Lower lobe of right lung (tissue), 2 donors: ENCODE results near the gene GPHA2. TPM values are rescaled to one million over a fixed set of nuclear protein-coding genes. Genes with fewer than 3 reads are reported as not detected.

Source experiments
- ATAC-seq, 2 donors: fragments of 200-7000 bp; cut with Tn5 transposase; one replicate each; pipeline ENCODE4 v1.9.1; 2020 to 2022; ENCODE audit warnings: mild to moderate bottlenecking in 2 of 2, moderate library complexity in 2 of 2
- DNase-seq: peaks from one replicate; pipeline ENCODE4 v3.0.0-alpha.2; 2020
- H3K27ac ChIP-seq: fragments of 200-600 bp; one replicate; pipeline ENCODE4 v1.8.0; 2022
- H3K27me3 ChIP-seq: fragments of 200-600 bp; one replicate; pipeline ENCODE4 v1.8.0; 2022; ENCODE audit warnings: low read depth
- H3K36me3 ChIP-seq: fragments of 200-600 bp; one replicate; pipeline ENCODE4 v1.8.0; 2022; ENCODE audit warnings: mild to moderate bottlenecking
- H3K4me1 ChIP-seq: fragments of 200-600 bp; one replicate; pipeline ENCODE4 v1.8.0; 2022
- H3K4me3 ChIP-seq: fragments of 200-600 bp; one replicate; pipeline ENCODE4 v1.8.0; 2022; ENCODE audit warnings: mild to moderate bottlenecking
- H3K9me3 ChIP-seq: fragments of 200-600 bp; one replicate; pipeline ENCODE4 v1.8.0; 2022
- CTCF ChIP-seq: fragments of 200-600 bp; IDR thresholded peaks from one replicate; pipeline ENCODE4 v1.8.0; 2022; ENCODE audit warnings: antibody characterized with exemption, mild to moderate bottlenecking
- intact Hi-C: fragments of 100-400 bp; cut with DNase I; formaldehyde crosslinking; loops from one replicate; pipeline ENCODE4 v1.11.0; 2022
- total RNA-seq: library from RNA; stranded (reverse); fragmentation: NEBNext Ultra II Directional; extraction: Animal tissue kit (Norgen Biotek cat#: 25700); gene quantifications from one replicate; pipeline ENCODE4 v1.2.1, GENCODE V29; 2021
- donor health status: DM: no; HTN: yes; CAD: no; lungs with severe emphysema.

Gene GPHA2
- total RNA-seq, 1 donor from 2014 or later = not detected

GRCh38 chr11:64928957-64929356 lies 6.7 kb downstream of the GPHA2 start:
- peaks cover 18% of the 10 kb centered on the region for H3K4me1 ChIP-seq
- no peaks in the 10 kb centered on the region for H3K9me3 ChIP-seq
- H3K27ac ChIP-seq = no peak overlapping the region
- H3K27me3 ChIP-seq = no peaks in the 10 kb centered on the region
- no peak overlapping the region for H3K4me3 ChIP-seq
- no peak for ATAC-seq
- TF ChIP-seq CTCF = no peak
- no peak for DNase-seq
- H3K36me3 ChIP-seq = peaks cover 70% of the 10 kb centered on the region
- intact Hi-C loops = no loop called here

GRCh38 chr11:64926689-64927088 lies 9.0 kb downstream of the GPHA2 start:
- Histone ChIP-seq H3K27ac (no peak overlapping the region), H3K9me3 (no peaks in the 10 kb centered on the region), H3K27me3 (no peaks in the 10 kb centered on the region), H3K4me3 (no peak overlapping the region), H3K4me1 (peaks cover 26% of the 10 kb centered on the region), H3K36me3 (peaks cover 48% of the 10 kb centered on the region)
- intact Hi-C loops = no loop called here
- TF ChIP-seq CTCF = no peak
- DNase-seq = no peak
- ATAC-seq = no peak

GRCh38 chr11:64925536-64926436 lies 9.9 kb downstream of the GPHA2 start:
- intact Hi-C loops = no loop called here
- DNase-seq = no peak
- H3K27ac ChIP-seq = no peak overlapping the region
- no peaks in the 10 kb centered on the region for H3K27me3 ChIP-seq
- peaks cover 39% of the 10 kb centered on the region for H3K36me3 ChIP-seq
- H3K4me3 ChIP-seq = peak overlapping the region; percentile 100
- no peak for TF ChIP-seq CTCF
- H3K4me1 ChIP-seq = peaks cover 26% of the 10 kb centered on the region
- no peak for ATAC-seq
- no peaks in the 10 kb centered on the region for H3K9me3 ChIP-seq

GRCh38 chr11:64924910-64925284 lies 10.8 kb downstream of the GPHA2 start:
- DNase-seq (no peak), ATAC-seq (peak; percentile 3 to 33)
- Histone ChIP-seq H3K4me1 (peaks cover 26% of the 10 kb centered on the region), H3K9me3 (no peaks in the 10 kb centered on the region), H3K4me3 (peak overlapping the region; percentile 100), H3K36me3 (peaks cover 30% of the 10 kb centered on the region), H3K27me3 (no peaks in the 10 kb centered on the region), H3K27ac (peak overlapping the region; percentile 97)
- no peak for TF ChIP-seq CTCF
- intact Hi-C loops = no loop called here

GRCh38 chr11:64923944-64924909 lies 11.5 kb downstream of the GPHA2 start, which contains the start of gene PPP2R5B:
Gene PPP2R5B, plus strand, starts transcription at chr11:64924689. Its CDS starts 1,046 bp downstream, at chr11:64925735.
- Histone ChIP-seq H3K4me3 (peak within 1 kb of the TSS; percentile 100), H3K4me1 (peaks cover 26% of the 10 kb centered on the region), H3K9me3 (no peaks in the 10 kb centered on the region), H3K27me3 (no peaks in the 10 kb centered on the region), H3K27ac (peak within 1 kb of the TSS; percentile 97), H3K36me3 (peaks cover 23% of the 10 kb centered on the region)
- peak; percentile 97 to 98 for ATAC-seq
- intact Hi-C loops = no loop called here
- no peak for TF ChIP-seq CTCF
- peak; percentile 95 for DNase-seq
